Mesenchymal stem cell (in vitro differentiated cells and primary cell): ENCODE data around the gene LACRT.
"Not testable (repeated sequence)": the region's sequence is repeated elsewhere in the genome, so short reads cannot be mapped to it uniquely, and the experiment has no call there.

Experiments
- DNase-seq: peaks from one replicate; pipeline ENCODE4 v3.0.0-alpha.2; 2013
- H2AFZ ChIP-seq: one replicate; pipeline ENCODE4 v1.6.1; 2013; ENCODE audit warnings: low read depth, mild to moderate bottlenecking, control low read depth, inconsistent platforms, low read length, moderate library complexity
- H2AK5ac ChIP-seq: 2 replicates; pipeline ENCODE4 v1.6.1; 2013; ENCODE audit warnings: low read length, moderate library complexity, mild to moderate bottlenecking, inconsistent platforms; ENCODE audit not compliant: severe bottlenecking
- H2BK120ac ChIP-seq: one replicate; pipeline ENCODE4 v1.6.1; 2013; ENCODE audit warnings: low read depth, mild to moderate bottlenecking, inconsistent platforms, low read length, moderate library complexity
- H2BK12ac ChIP-seq, 2 experiments: one replicate each; pipeline ENCODE4 v1.6.1; 2013; ENCODE audit warnings: inconsistent platforms in 2 of 2, low read length in 2 of 2, mild to moderate bottlenecking in 2 of 2, moderate library complexity in 2 of 2, control low read depth in 1 of 2
- H2BK15ac ChIP-seq: one replicate; pipeline ENCODE4 v1.6.1; 2013; ENCODE audit warnings: mild to moderate bottlenecking, low read depth, inconsistent platforms; ENCODE audit not compliant: poor library complexity, severe bottlenecking
- H2BK5ac ChIP-seq: 2 replicates; pipeline ENCODE4 v1.6.1; 2013; ENCODE audit warnings: low read depth, mild to moderate bottlenecking, low read length, control low read depth, inconsistent platforms; ENCODE audit not compliant: poor library complexity, severe bottlenecking
- H3K14ac ChIP-seq, 2 experiments: one replicate each; pipeline ENCODE4 v1.6.1; 2013; ENCODE audit warnings: inconsistent platforms in 2 of 2, low read length in 2 of 2, control low read depth in 1 of 2, mild to moderate bottlenecking in 1 of 2, moderate library complexity in 1 of 2
- H3K18ac ChIP-seq, 2 experiments: one replicate each; pipeline ENCODE4 v1.6.1; 2013; ENCODE audit warnings: inconsistent platforms in 2 of 2, low read length in 2 of 2, control low read depth in 1 of 2, low read depth in 1 of 2, mild to moderate bottlenecking in 1 of 2
- H3K23ac ChIP-seq, 2 experiments: one replicate each; pipeline ENCODE4 v1.6.1; 2013; ENCODE audit warnings: inconsistent platforms in 2 of 2, low read length in 2 of 2, mild to moderate bottlenecking in 2 of 2, moderate library complexity in 2 of 2, control low read depth in 1 of 2
- H3K27ac ChIP-seq: 2 replicates; pipeline ENCODE4 v1.5.1; 2013; ENCODE audit warnings: mild to moderate bottlenecking, moderate library complexity, low read length, control low read depth, inconsistent platforms; ENCODE audit not compliant: poor library complexity, severe bottlenecking
- H3K27me3 ChIP-seq, 2 experiments: 2 replicates each; pipeline versions ENCODE4 v1.6.1 to v1.7.0; 2013; ENCODE audit warnings: low read length in 2 of 2, mild to moderate bottlenecking in 2 of 2, moderate library complexity in 2 of 2, control low read depth in 1 of 2, inconsistent platforms in 1 of 2; ENCODE audit not compliant: control insufficient read depth in 1 of 2, insufficient read depth in 1 of 2
- H3K36me3 ChIP-seq, 2 experiments: 2 replicates each; pipeline versions ENCODE4 v1.6.1 to v1.7.0; 2013; ENCODE audit warnings: low read length in 2 of 2, control low read depth in 1 of 2, inconsistent platforms in 1 of 2, low read depth in 1 of 2, mild to moderate bottlenecking in 1 of 2; ENCODE audit not compliant: insufficient read depth in 2 of 2, control insufficient read depth in 1 of 2
- H3K4ac ChIP-seq, 2 experiments: one replicate each; pipeline ENCODE4 v1.6.1; 2013; ENCODE audit warnings: inconsistent platforms in 2 of 2, low read length in 2 of 2, mild to moderate bottlenecking in 2 of 2, moderate library complexity in 2 of 2, control low read depth in 1 of 2, low read depth in 1 of 2
- H3K4me1 ChIP-seq: 2 replicates; pipeline ENCODE4 v1.6.1; 2013; ENCODE audit warnings: low read depth, low read length, control low read depth; ENCODE audit not compliant: control insufficient read depth, insufficient read depth
- H3K4me2 ChIP-seq: 2 replicates; pipeline ENCODE4 v1.6.1; 2013; ENCODE audit warnings: low read length, mild to moderate bottlenecking, inconsistent platforms; ENCODE audit not compliant: poor library complexity, severe bottlenecking
- H3K4me3 ChIP-seq, 2 experiments: 2 replicates each; pipeline versions ENCODE4 v1.5.1 to v1.7.0; 2013; ENCODE audit warnings: low read length in 2 of 2, mild to moderate bottlenecking in 2 of 2, control low read depth in 1 of 2, low read depth in 1 of 2; ENCODE audit not compliant: insufficient read depth in 1 of 2
- H3K79me1 ChIP-seq: replicated peaks from 2 replicates; pipeline ENCODE4 v1.6.1; 2013; ENCODE audit warnings: mild to moderate bottlenecking, control low read depth, low read length, inconsistent platforms; ENCODE audit not compliant: poor library complexity, severe bottlenecking
- H3K9ac ChIP-seq: 2 replicates; pipeline ENCODE4 v1.7.0; 2013; ENCODE audit warnings: mild to moderate bottlenecking, low read length, moderate library complexity
- H3K9me3 ChIP-seq: 2 replicates; pipeline ENCODE4 v1.7.0; 2013; ENCODE audit warnings: mild to moderate bottlenecking, low read length; ENCODE audit not compliant: control insufficient read depth
- H4K8ac ChIP-seq: one replicate; pipeline ENCODE4 v1.6.1; 2013; ENCODE audit warnings: inconsistent platforms, mild to moderate bottlenecking, low read length, moderate library complexity
- H4K91ac ChIP-seq: one replicate; pipeline ENCODE4 v1.6.1; 2013; ENCODE audit warnings: mild to moderate bottlenecking, low read length, inconsistent platforms
- WGBS: methylation state at CpG from one replicate; pipeline ENCODE4 v1.1.7; 2013; ENCODE audit warnings: mixed read lengths; 5-methylcytosine and 5-hydroxymethylcytosine counted together

Gene LACRT

DNA sequence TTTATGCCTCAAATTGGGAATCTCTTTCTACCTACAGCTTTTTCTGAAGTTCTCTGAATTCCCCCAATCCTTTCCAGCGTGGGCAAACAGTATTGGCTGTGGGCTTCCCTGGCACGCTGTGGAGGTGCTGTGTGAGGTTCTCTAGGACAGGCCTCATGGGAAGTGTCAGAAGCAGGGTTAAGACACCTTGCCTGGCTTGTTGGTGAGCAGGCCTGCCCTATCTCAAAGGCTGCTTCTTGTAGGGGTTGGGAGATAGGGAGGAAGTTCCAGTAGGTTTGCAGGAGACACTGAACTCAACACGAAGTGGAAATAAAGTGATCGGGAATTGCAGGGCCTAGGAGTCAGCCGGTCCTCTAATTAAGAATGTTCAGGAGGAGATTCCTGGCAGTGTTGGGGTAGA, 43.4 kb upstream of the LACRT start:
- no peak overlapping the region for H3K18ac ChIP-seq
- no peak overlapping the region for H3K9ac ChIP-seq
- no peak overlapping the region for H2AFZ ChIP-seq
- 58% methylated on average over 5 of the region's 5 CpGs for WGBS
- no peak overlapping the region for H4K91ac ChIP-seq
- H3K9me3 ChIP-seq, result peaks cover 4% of the 10 kb centered on the region
- no peaks in the 10 kb centered on the region for H3K79me1 ChIP-seq
- H4K8ac ChIP-seq, result no peak overlapping the region
- H2BK12ac ChIP-seq, result no peak overlapping the region
- H3K36me3 ChIP-seq, result no peaks in the 10 kb centered on the region
- no peak overlapping the region for H2BK5ac ChIP-seq
- no peak overlapping the region for H3K4me2 ChIP-seq
- H3K27me3 ChIP-seq, result peaks cover 22 to 55% of the 10 kb centered on the region in 2 experiments
- H2BK120ac ChIP-seq, result no peak overlapping the region
- H2BK15ac ChIP-seq, result no peak overlapping the region
- no peak overlapping the region for H3K14ac ChIP-seq
- DNase-seq, result no peak
- no peak overlapping the region for H3K27ac ChIP-seq
- no peak overlapping the region for H3K4ac ChIP-seq
- H2AK5ac ChIP-seq, result no peak overlapping the region
- no peak overlapping the region for H3K23ac ChIP-seq
- H3K4me1 ChIP-seq, result no peaks in the 10 kb centered on the region
- no peak overlapping the region for H3K4me3 ChIP-seq

DNA sequence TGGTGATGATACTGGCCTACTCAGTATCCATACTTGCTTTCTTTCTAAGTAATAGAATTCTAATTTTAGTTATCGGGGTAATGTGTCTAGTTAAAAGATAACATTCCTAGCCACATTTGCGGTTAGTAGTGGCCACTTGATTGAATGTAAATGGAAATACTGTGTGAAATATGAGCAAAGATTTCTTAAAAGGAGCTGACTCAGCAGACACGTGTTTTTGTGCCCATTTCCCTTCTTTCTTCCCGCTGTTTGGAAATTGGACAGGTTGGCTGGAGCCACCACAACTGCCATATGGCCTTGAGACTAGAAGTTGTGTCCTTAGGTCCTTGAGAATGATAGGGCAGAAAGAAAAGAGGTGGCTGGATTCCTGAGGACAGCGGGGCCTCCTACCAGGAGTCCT, 33.2 kb upstream of the LACRT start:
- no peak overlapping the region for H3K23ac ChIP-seq
- no peak for DNase-seq
- no peak overlapping the region for H2BK12ac ChIP-seq
- no peak overlapping the region for H3K4me3 ChIP-seq
- peaks cover 4 to 16% of the 10 kb centered on the region in 2 experiments for H3K27me3 ChIP-seq
- H3K79me1 ChIP-seq, result no peaks in the 10 kb centered on the region
- WGBS, result 82% methylated on average over 5 of the region's 5 CpGs
- H2AFZ ChIP-seq, result no peak overlapping the region
- H3K27ac ChIP-seq, result no peak overlapping the region
- no peaks in the 10 kb centered on the region for H3K9me3 ChIP-seq
- no peaks in the 10 kb centered on the region for H3K36me3 ChIP-seq
- no peak overlapping the region for H4K8ac ChIP-seq
- H2AK5ac ChIP-seq, result no peak overlapping the region
- H3K4me2 ChIP-seq, result no peak overlapping the region
- no peak overlapping the region for H3K18ac ChIP-seq
- no peak overlapping the region for H3K4ac ChIP-seq
- H2BK5ac ChIP-seq, result no peak overlapping the region
- H3K14ac ChIP-seq, result no peak overlapping the region
- no peak overlapping the region for H2BK120ac ChIP-seq
- H3K4me1 ChIP-seq, result no peaks in the 10 kb centered on the region
- H4K91ac ChIP-seq, result no peak overlapping the region
- no peak overlapping the region for H2BK15ac ChIP-seq
- H3K9ac ChIP-seq, result no peak overlapping the region

GRCh38 chr12:54666008-54666407, 31.3 kb upstream of the LACRT start:
- H3K9me3 ChIP-seq, result no peaks in the 10 kb centered on the region
- H2AFZ ChIP-seq, result no peak overlapping the region
- no peak overlapping the region for H3K4ac ChIP-seq
- no peak overlapping the region for H2BK15ac ChIP-seq
- H3K27me3 ChIP-seq, result peaks cover 4 to 11% of the 10 kb centered on the region in 2 experiments
- no CpG with 5 or more reads among the region's 3 CpGs for WGBS
- H4K91ac ChIP-seq, result no peak overlapping the region
- no peak overlapping the region for H3K23ac ChIP-seq
- no peak overlapping the region for H3K27ac ChIP-seq
- H3K36me3 ChIP-seq, result no peaks in the 10 kb centered on the region
- H3K18ac ChIP-seq, result no peak overlapping the region
- no peaks in the 10 kb centered on the region for H3K4me1 ChIP-seq
- no peak for DNase-seq
- H2BK12ac ChIP-seq, result no peak overlapping the region
- no peak overlapping the region for H3K9ac ChIP-seq
- no peaks in the 10 kb centered on the region for H3K79me1 ChIP-seq
- H2BK5ac ChIP-seq, result no peak overlapping the region
- no peak overlapping the region for H2BK120ac ChIP-seq
- no peak overlapping the region for H4K8ac ChIP-seq
- no peak overlapping the region for H3K4me2 ChIP-seq
- no peak overlapping the region for H3K4me3 ChIP-seq
- no peak overlapping the region for H2AK5ac ChIP-seq
- no peak overlapping the region for H3K14ac ChIP-seq

DNA sequence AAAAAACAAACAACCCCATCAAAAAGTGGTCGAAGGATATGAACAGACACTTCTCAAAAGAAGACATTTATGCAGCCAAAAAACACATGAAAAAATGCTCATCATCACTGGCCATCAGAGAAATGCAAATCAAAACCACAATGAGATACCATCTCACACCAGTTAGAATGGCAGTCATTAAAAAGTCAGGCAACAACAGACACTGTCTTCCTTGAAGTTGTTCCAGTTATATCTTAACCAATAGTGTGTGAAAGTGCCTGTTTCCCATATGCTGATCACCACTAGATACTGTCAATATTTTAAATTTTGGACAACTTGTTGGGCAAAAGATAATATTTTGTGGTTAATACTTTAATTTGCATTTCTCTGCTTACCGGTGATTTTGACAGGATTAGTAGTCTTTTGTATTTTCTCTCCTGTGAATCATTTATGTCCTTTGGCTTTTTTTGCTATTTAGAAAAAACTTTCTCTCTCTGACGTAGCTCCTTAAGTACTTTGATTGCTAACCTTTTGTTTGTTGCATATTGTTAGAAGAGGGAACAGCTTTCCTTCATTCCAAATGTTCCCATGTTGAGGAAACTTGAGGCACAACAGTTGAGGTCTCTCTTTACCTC, 30.4 kb upstream of the LACRT start:
- H4K91ac ChIP-seq, H2AK5ac ChIP-seq, H3K27me3 ChIP-seq, H3K4ac ChIP-seq, H3K14ac ChIP-seq, H2BK120ac ChIP-seq, H3K27ac ChIP-seq, H3K9ac ChIP-seq, H3K23ac ChIP-seq, H4K8ac ChIP-seq, DNase-seq, H3K4me2 ChIP-seq, H3K36me3 ChIP-seq, H2BK5ac ChIP-seq, H3K79me1 ChIP-seq, H2BK15ac ChIP-seq, H2AFZ ChIP-seq, H3K9me3 ChIP-seq, H2BK12ac ChIP-seq, H3K4me1 ChIP-seq, H3K18ac ChIP-seq, H3K4me3 ChIP-seq: not testable (repeated sequence)
- 70% methylated on average over 2 of the region's 3 CpGs for WGBS
